Neural cell (in vitro differentiated cells): Measurements from ENCODE around the gene VASN. TPM values are rescaled to one million over a fixed set of nuclear protein-coding genes. Genes with fewer than 3 reads are reported as not detected.

Experiments
- H2AFZ ChIP-seq: fragments of 200-600, 300-800 bp; sonication (generic), shearing (Covaris generic); 2 replicates; pipeline ENCODE4 v1.6.0; 2014; ENCODE audit warnings: low read depth, mild to moderate bottlenecking, antibody characterized with exemption, low read length, moderate library complexity
- H3F3A ChIP-seq: fragments of 200-600 bp; shearing (Covaris generic); 2 replicates; pipeline ENCODE4 v1.6.1; 2016; ENCODE audit warnings: mild to moderate bottlenecking, moderate library complexity, mixed read lengths, antibody characterized with exemption, low read length; ENCODE audit not compliant: insufficient read depth, poor library complexity, severe bottlenecking
- H3K27ac ChIP-seq: fragments of 200-600, 300-800 bp; sonication (generic), shearing (Covaris generic); 2 replicates; pipeline ENCODE4 v1.5.1; 2014; ENCODE audit warnings: mild to moderate bottlenecking, low read length, moderate library complexity
- H3K27me3 ChIP-seq: fragments of 300-800, 200-600 bp; sonication (generic), shearing (Covaris generic); 2 replicates; pipeline ENCODE4 v1.6.0; 2014; ENCODE audit warnings: mild to moderate bottlenecking, low read depth, low read length, moderate library complexity; ENCODE audit not compliant: insufficient read depth
- H3K36me3 ChIP-seq: fragments of 300-800, 200-600 bp; sonication (generic), shearing (Covaris generic); 2 replicates; pipeline ENCODE4 v1.5.1; 2014; ENCODE audit warnings: mild to moderate bottlenecking, antibody characterized with exemption, low read length, moderate library complexity; ENCODE audit not compliant: insufficient read depth
- H3K4me2 ChIP-seq: fragments of 300-800, 200-600 bp; sonication (generic), shearing (Covaris generic); 2 replicates; pipeline ENCODE4 v1.6.0; 2014; ENCODE audit warnings: mild to moderate bottlenecking, low read length
- H3K4me3 ChIP-seq: fragments of 300-800, 200-600 bp; sonication (generic), shearing (Covaris generic); 2 replicates; pipeline ENCODE4 v1.5.1; 2014; ENCODE audit warnings: mild to moderate bottlenecking, low read length, moderate library complexity
- H3K79me2 ChIP-seq: fragments of 200-600 bp; shearing (Covaris generic); replicated peaks from 2 replicates; pipeline ENCODE4 v1.6.0; 2014; ENCODE audit warnings: mild to moderate bottlenecking, low read length, moderate library complexity; ENCODE audit not compliant: insufficient read depth
- H3K9ac ChIP-seq: fragments of 300-800, 200-600 bp; sonication (generic), shearing (Covaris generic); 2 replicates; pipeline ENCODE4 v1.6.1; 2016; ENCODE audit warnings: mild to moderate bottlenecking, low read length, mixed read lengths
- H3K9me2 ChIP-seq: fragments of 200-600 bp; shearing (Covaris generic); 2 replicates; pipeline ENCODE4 v1.6.1; 2016; ENCODE audit warnings: mild to moderate bottlenecking, low read length, mixed read lengths; ENCODE audit not compliant: insufficient read depth
- H3K9me3 ChIP-seq: fragments of 200-600, 300-800 bp; sonication (generic), shearing (Covaris generic); 2 replicates; pipeline ENCODE4 v1.6.1; 2016; ENCODE audit warnings: mild to moderate bottlenecking, mixed run types, low read length, moderate library complexity, mixed read lengths
- H4K20me1 ChIP-seq: fragments of 200-600 bp; shearing (Covaris generic); 2 replicates; pipeline ENCODE4 v1.6.1; 2016; ENCODE audit warnings: mild to moderate bottlenecking, mixed run types; ENCODE audit not compliant: insufficient read depth
- EP300 ChIP-seq: fragments of 450-650 bp; conservative IDR thresholded peaks from 2 replicates; pipeline ENCODE4 v1.6.1; 2014; ENCODE audit warnings: antibody characterized with exemption, mild to moderate bottlenecking, moderate library complexity; ENCODE audit not compliant: poor library complexity, severe bottlenecking
- EZH2 ChIP-seq: fragments of 200-600, 300-800 bp; shearing (Covaris generic), sonication (generic); IDR thresholded peaks from 2 replicates; pipeline ENCODE4 v1.6.1; 2014; ENCODE audit warnings: antibody characterized with exemption, low read length, borderline replicate concordance, mild to moderate bottlenecking; ENCODE audit not compliant: insufficient read depth, poor library complexity, severe bottlenecking
- MXI1 ChIP-seq: fragments of 450-650 bp; conservative IDR thresholded peaks from 2 replicates; pipeline ENCODE4 v1.6.1; 2014; ENCODE audit warnings: antibody characterized with exemption, mild to moderate bottlenecking; ENCODE audit not compliant: poor library complexity, severe bottlenecking
- POLR2AphosphoS5 ChIP-seq: IDR thresholded peaks from 2 replicates; pipeline ENCODE4 v1.6.1; 2012
- RAD21 ChIP-seq: fragments of 450-650 bp; conservative IDR thresholded peaks from 2 replicates; pipeline ENCODE4 v1.6.1; 2014; ENCODE audit warnings: antibody characterized with exemption, mild to moderate bottlenecking, moderate library complexity
- SMC3 ChIP-seq: fragments of 450-650 bp; conservative IDR thresholded peaks from 2 replicates; pipeline ENCODE4 v1.6.1; 2014; ENCODE audit warnings: antibody characterized with exemption, mild to moderate bottlenecking, moderate library complexity; ENCODE audit not compliant: poor library complexity
- TAF1 ChIP-seq: IDR thresholded peaks from 2 replicates; pipeline ENCODE4 v1.6.1; 2012; ENCODE audit warnings: low read depth
- polyA plus RNA-seq: library from polyadenylated mRNA; depleted of rRNA; stranded (reverse); fragments of >200 nt; gene quantifications from 2 replicates; pipeline ENCODE4 v1.2.3, GENCODE V29; 2014
- TF ChIP-seq, protein P1 (sequence below): fragments of 450-650 bp; IDR thresholded peaks from 2 replicates; pipeline ENCODE4 v1.5.1; 2014; ENCODE audit warnings: antibody characterized with exemption, mild to moderate bottlenecking, moderate library complexity; ENCODE audit not compliant: poor library complexity, severe bottlenecking
- TF ChIP-seq, protein P2 (sequence below): IDR thresholded peaks from 2 replicates; pipeline ENCODE4 v1.6.1; 2012; ENCODE audit warnings: borderline replicate concordance

Gene VASN
- polyA plus RNA-seq, 1 donor from 2014 or later: 0.57 TPM

DNA sequence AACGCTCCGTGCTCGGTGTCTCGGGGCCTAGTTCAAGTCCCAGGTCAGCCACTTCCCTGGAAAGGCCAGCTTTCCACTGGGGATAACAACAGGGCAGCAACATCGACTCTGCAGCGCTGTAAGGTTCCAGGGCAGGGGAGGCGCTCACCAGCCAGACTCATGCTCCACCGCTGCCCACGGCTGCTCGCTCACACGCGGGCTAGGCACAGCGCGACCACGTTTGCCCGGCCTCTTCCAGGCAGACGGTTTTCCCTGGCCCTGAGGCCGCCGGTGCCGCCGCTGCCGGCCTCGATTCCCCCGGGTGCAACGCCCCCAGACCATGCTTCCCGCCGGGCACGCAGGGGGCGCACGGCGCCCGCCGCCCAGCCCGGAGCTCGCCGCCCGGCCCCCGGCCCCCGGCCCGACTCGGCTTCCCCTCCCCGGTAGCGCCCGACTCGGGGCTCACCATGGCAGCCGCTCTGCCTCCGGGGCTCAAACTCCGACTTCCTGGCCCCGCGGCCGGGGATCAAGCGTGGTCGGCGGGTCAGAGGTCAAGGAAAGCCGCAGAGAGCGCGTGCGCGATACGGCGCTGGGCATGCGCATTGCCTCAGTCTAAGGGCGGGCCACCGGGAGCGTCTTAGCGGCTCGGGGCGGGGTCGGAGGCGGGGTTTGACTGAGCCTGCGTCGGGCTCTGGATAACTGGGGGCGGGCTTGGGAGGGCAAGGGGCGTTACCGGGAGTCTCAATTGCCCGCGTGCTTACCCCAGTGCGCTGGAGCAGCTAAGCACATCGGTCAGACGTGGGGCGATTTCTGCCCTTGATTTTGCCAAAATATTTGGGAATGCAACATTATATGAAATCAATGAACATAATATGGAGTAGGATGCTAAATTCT lies 20.6 kb upstream of the VASN start, which contains the start of gene PAM16:
TSS of gene PAM16 (minus strand) at position 535 of the 873 bp plus-strand sequence. CDS start at position 448, 87 bp downstream.
- H4K20me1 ChIP-seq: no peaks in the 10 kb centered on the region

DNA sequence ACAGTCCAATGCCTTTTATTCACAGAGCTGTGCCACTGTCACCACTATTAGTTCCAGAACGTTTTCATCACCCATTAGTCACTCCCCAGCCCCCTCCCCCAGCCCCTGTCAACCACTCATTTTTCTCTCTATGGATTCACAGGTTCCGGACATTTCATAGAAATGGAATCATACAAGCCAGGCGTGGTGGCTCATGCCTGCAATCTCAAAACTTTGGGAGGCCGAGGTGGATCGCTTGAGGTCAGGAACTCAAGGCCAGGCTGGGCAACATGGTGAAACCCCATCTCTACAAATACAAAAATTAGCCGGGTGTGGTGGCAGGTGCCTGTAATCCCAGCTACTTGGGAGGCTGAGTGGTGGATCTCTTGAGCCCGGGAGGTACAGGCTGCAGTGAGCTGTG lies 19.8 kb upstream of the VASN start:
- no peaks in the 10 kb centered on the region for H3K9me2 ChIP-seq
- H3K27ac ChIP-seq: no peak overlapping the region
- peaks cover 6% of the 10 kb centered on the region for H3K79me2 ChIP-seq
- H4K20me1 ChIP-seq: no peaks in the 10 kb centered on the region
- no peaks in the 10 kb centered on the region for H3K27me3 ChIP-seq
- H3F3A ChIP-seq: no peaks in the 10 kb centered on the region
- H2AFZ ChIP-seq: no peak overlapping the region
- no peak overlapping the region for H3K4me2 ChIP-seq
- H3K36me3 ChIP-seq: no peaks in the 10 kb centered on the region
- H3K9ac ChIP-seq: no peak overlapping the region
- H3K4me3 ChIP-seq: no peak overlapping the region
- no peaks in the 10 kb centered on the region for H3K9me3 ChIP-seq
- no peak for TF ChIP-seq EP300
- TF ChIP-seq, protein P1, sequence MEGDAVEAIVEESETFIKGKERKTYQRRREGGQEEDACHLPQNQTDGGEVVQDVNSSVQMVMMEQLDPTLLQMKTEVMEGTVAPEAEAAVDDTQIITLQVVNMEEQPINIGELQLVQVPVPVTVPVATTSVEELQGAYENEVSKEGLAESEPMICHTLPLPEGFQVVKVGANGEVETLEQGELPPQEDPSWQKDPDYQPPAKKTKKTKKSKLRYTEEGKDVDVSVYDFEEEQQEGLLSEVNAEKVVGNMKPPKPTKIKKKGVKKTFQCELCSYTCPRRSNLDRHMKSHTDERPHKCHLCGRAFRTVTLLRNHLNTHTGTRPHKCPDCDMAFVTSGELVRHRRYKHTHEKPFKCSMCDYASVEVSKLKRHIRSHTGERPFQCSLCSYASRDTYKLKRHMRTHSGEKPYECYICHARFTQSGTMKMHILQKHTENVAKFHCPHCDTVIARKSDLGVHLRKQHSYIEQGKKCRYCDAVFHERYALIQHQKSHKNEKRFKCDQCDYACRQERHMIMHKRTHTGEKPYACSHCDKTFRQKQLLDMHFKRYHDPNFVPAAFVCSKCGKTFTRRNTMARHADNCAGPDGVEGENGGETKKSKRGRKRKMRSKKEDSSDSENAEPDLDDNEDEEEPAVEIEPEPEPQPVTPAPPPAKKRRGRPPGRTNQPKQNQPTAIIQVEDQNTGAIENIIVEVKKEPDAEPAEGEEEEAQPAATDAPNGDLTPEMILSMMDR: no peak

More for the DNA sequence above, 20.6 kb upstream of the VASN start, which contains the start of gene PAM16:
- peak; percentile 41 for TF ChIP-seq RAD21
- TF ChIP-seq SMC3: peak; percentile 48
- TF ChIP-seq EZH2: no peak
- TF ChIP-seq POLR2AphosphoS5: no peak
- TF ChIP-seq TAF1: no peak
- TF ChIP-seq MXI1: peak; percentile 98
- TF ChIP-seq, protein P1: peak; percentile 51
- TF ChIP-seq EP300: no peak
- TF ChIP-seq, protein P2, sequence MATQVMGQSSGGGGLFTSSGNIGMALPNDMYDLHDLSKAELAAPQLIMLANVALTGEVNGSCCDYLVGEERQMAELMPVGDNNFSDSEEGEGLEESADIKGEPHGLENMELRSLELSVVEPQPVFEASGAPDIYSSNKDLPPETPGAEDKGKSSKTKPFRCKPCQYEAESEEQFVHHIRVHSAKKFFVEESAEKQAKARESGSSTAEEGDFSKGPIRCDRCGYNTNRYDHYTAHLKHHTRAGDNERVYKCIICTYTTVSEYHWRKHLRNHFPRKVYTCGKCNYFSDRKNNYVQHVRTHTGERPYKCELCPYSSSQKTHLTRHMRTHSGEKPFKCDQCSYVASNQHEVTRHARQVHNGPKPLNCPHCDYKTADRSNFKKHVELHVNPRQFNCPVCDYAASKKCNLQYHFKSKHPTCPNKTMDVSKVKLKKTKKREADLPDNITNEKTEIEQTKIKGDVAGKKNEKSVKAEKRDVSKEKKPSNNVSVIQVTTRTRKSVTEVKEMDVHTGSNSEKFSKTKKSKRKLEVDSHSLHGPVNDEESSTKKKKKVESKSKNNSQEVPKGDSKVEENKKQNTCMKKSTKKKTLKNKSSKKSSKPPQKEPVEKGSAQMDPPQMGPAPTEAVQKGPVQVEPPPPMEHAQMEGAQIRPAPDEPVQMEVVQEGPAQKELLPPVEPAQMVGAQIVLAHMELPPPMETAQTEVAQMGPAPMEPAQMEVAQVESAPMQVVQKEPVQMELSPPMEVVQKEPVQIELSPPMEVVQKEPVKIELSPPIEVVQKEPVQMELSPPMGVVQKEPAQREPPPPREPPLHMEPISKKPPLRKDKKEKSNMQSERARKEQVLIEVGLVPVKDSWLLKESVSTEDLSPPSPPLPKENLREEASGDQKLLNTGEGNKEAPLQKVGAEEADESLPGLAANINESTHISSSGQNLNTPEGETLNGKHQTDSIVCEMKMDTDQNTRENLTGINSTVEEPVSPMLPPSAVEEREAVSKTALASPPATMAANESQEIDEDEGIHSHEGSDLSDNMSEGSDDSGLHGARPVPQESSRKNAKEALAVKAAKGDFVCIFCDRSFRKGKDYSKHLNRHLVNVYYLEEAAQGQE: no peak
- Histone ChIP-seq H3K36me3 (no peaks in the 10 kb centered on the region), H2AFZ (peak within 1 kb of the TSS; percentile 21), H3K4me3 (peak within 1 kb of the TSS; percentile 94), H3K27me3 (no peaks in the 10 kb centered on the region), H3K9me2 (no peaks in the 10 kb centered on the region), H3K9ac (peak within 1 kb of the TSS; percentile 68), H3K27ac (peak within 1 kb of the TSS; percentile 28), H3F3A (no peaks in the 10 kb centered on the region), H3K79me2 (peaks cover 10% of the 10 kb centered on the region), H3K9me3 (no peaks in the 10 kb centered on the region), H3K4me2 (peak within 1 kb of the TSS; percentile 62)
